Tibial nerve (tissue), 4 donors: Measurements from ENCODE around the gene NIPAL3.

Experiments used
- EP300 ChIP-seq, 2 donors: sonication (generic); formaldehyde crosslinking; IDR thresholded peaks; one replicate each; pipeline ENCODE4 v1.6.1; 2017; ENCODE audit warnings: antibody characterized with exemption in 2 of 2, mild to moderate bottlenecking in 1 of 2
- POLR2A ChIP-seq, 2 donors: fragments of 450-650 bp; IDR thresholded peaks; one replicate each; pipeline ENCODE4 v1.6.1; 2017; ENCODE audit warnings: antibody characterized with exemption in 2 of 2, mild to moderate bottlenecking in 2 of 2, moderate library complexity in 2 of 2
- TF ChIP-seq, protein P1 (sequence below), 5 experiments: fragments of 200-600 bp in 3 of 5; fragments of 450-650 bp in 2 of 5; sonication (generic) in 3 of 5; IDR thresholded peaks; one replicate each; pipeline ENCODE4 v1.5.1; 2016 to 2019; ENCODE audit warnings: antibody characterized with exemption in 5 of 5, mild to moderate bottlenecking in 3 of 5, moderate library complexity in 2 of 5

DNA sequence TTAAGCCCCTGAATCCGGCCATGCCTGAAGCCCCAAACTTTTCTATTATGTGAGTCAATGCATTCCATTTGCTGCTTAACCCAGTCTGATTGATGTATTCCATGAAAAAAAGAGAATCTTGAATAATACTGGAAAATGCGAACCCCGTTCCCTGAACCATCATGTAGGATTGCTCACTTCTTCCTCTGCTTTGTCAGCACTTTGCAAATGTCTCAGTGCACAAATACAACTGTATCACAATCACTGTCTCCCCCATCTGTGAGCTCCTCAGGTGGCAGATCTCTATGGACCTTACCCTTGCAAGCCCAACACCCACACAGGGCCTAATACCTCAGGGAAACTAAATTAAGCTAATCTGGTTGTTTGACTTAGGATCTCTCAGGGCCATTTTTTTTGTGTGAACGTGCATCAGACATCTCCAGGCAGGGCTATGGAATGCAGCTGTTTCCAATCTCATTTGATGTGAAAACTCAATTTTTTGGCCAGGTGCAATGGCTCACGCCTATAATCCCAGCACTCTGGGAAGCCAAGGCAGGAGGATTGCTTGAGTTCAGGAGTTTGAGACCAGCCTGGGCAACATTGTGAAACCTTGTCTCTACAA lies 84.9 kb downstream of the NIPAL3 start:
- TF ChIP-seq, protein P1, sequence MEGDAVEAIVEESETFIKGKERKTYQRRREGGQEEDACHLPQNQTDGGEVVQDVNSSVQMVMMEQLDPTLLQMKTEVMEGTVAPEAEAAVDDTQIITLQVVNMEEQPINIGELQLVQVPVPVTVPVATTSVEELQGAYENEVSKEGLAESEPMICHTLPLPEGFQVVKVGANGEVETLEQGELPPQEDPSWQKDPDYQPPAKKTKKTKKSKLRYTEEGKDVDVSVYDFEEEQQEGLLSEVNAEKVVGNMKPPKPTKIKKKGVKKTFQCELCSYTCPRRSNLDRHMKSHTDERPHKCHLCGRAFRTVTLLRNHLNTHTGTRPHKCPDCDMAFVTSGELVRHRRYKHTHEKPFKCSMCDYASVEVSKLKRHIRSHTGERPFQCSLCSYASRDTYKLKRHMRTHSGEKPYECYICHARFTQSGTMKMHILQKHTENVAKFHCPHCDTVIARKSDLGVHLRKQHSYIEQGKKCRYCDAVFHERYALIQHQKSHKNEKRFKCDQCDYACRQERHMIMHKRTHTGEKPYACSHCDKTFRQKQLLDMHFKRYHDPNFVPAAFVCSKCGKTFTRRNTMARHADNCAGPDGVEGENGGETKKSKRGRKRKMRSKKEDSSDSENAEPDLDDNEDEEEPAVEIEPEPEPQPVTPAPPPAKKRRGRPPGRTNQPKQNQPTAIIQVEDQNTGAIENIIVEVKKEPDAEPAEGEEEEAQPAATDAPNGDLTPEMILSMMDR (IDR thresholded peaks at IDR 0.05), result no peak
- TF ChIP-seq EP300 (IDR thresholded peaks at IDR 0.05) (no peak), POLR2A (IDR thresholded peaks at IDR 0.05) (no peak)
